ENCODE results near the gene PXK.

The PXK gene

GRCh38 chr3:58384381-58385090, 51.8 kb downstream of the PXK start:
- DNase-seq = no peak

- no peak for DNase-seq
These were observed 54.1 kb downstream of the PXK start for GRCh38 chr3:58386626-58387365.

- DNase-seq = no peak
These were observed 55.2 kb downstream of the PXK start for GRCh38 chr3:58387650-58388546.

DNA sequence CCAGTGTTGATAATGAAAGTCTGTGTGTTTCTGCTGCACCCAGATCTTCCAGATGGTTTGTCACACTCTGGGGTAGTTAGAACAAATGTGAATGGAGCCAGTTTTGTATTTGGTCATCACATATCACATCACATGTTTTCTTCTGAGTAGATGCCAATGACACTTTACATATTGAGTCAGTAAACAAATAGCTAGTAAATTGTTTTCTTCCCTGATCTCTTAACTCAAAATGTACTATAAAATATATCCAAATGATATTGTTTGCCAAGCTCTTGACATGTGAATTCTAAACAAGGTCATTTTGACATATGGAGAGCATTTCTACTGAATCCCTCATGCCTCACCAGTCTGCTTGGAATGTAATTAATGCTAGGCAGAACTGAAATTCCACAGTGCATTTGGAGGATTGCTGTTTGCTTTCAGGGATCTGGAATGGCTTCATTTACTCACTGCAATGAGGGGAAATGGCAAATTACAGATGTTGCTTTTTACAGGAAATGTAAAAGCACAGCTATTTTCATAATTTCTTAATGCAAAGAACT, 55.9 kb downstream of the PXK start:
- DNase-seq = no peak

DNA sequence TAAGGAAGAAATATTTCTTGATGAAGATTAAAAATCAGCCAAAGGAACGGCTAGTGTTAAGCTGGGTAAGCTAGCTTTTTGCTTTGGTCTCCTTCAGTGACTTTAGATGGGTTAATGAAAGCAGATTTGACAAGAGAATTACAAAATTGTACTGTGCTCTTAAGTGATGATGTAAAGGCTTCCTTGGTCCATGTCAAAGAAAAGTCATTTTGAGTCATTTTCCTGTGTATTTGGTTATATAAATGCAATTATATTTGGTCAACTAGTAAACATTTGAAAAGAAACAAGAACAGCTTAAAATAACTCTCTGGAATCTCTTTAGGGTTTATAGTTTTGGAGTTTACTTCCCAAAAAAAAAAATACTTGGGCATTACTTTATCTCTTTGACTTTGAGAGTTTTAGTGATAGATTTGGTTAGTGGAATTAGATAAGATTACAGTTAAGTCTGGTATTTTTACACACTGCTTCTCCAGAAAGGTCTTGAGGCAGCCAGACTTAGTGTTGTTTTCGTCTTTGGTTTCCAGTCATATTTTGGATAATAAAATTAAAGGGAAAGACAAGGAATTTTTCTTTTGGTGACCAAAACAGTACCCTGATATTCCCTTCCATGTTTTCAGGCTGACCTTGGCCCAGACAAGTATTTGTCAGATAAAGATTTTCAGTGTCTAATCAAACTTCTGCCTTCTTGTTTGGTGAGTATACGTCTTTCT, 58.6 kb downstream of the PXK start:
- DNase-seq = no peak

DNA sequence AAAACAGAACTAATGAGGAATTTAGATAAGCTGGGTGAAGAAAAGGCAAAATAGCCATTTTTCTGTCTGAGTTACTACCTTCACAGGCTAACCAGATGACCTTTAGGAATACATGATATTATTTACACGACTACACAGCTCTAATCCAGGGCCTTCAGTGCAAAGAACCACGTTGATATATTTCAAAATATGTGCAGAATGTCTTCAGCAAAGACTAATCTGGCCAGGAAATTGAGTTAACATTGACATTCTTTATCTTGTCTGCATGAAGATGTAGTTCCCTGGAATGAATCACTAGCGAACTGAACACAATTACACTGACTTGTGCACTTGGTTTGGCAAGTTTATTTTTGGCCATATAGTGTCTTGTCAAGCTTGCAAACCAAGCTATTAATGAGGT, 59.5 kb downstream of the PXK start:
- DNase-seq = no peak

- DNase-seq = no peak
These were observed 61.6 kb downstream of the PXK start for GRCh38 chr3:58394339-58394738.

GRCh38 chr3:58398669-58399333, 66.1 kb downstream of the PXK start:
- no peak for DNase-seq

DNA sequence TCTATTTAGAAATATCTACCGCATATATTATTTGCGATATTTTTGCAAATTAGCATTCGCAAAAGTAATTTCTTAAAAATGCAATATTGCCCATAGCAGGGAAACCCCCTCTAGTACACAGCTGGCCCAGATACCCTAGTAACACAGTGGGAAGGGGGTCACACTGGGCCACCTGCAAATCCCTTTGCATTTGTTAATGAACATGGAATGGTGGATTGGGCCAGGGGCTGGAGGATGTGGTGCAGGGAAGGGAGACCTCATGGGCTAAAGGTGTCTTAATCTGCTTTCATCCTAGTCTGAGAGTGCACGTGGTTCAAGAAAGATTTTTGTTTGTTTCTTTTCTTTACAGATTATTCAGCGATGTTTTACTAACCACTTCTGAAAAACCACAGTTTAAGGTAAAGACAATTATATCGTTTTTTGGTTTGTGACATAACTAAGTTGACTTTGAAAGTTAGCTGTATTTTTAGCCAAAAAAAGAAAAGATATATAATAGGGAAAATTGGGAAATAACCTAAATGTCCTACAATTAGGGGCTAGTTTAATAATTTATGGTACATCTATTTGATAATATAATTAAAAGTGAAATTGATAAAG, 70.9 kb downstream of the PXK start:
- no peak for DNase-seq

GRCh38 chr3:58404396-58404795, 71.7 kb downstream of the PXK start:
- DNase-seq = no peak

DNA sequence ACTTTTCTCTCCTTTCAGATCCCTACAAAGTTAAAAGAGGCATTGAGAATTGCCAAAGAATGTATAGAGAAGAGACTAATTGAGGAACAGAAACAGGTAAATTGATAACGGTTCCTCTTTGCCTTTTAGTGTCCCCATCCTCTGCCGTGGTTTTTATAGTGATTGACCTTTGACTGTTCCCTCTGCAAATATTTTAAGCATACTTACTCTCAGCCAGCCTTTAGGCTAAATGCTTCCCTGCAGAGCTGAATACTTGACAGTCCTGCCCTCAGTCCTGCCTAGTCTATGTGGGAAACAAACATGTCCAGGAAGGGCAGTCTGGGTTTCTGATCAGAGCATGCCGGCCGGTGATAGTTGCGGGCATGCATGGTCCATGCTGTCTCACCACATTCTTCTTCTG, 76.2 kb downstream of the PXK start:
- DNase-seq = no peak

- DNase-seq = no peak
These were observed 77.0 kb downstream of the PXK start for GRCh38 chr3:58409663-58410062.

- no peak for DNase-seq
These were observed 78.3 kb downstream of the PXK start for GRCh38 chr3:58411036-58411435.

GRCh38 chr3:58411851-58412830, 79.4 kb downstream of the PXK start:
- DNase-seq = no peak

GRCh38 chr3:58414538-58415197, 82.0 kb downstream of the PXK start:
- no peak for DNase-seq

DNA sequence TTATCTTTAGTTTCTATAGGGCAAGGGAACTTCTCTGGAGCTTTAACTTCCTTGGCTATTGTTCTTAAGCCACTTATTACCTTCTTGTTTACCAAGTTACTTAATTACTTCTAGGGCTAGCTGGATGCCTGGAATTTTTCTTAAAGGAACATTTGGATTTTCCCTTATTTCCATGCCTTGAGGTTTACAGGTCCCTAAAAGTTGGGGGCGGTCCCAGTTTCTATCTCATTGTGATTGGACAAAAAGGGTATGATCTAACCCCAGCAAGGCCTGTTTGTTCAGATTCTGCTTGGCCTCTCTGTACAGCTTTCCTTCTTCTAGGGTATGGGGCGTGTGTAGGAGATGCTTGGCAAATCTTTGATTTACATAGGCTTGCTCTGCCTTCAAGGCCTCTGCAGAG, 83.5 kb downstream of the PXK start:
- DNase-seq = no peak

GRCh38 chr3:58417075-58417474, 84.4 kb downstream of the PXK start:
- no peak for DNase-seq

GRCh38 chr3:58418227-58418626, 85.5 kb downstream of the PXK start:
- DNase-seq = no peak

GRCh38 chr3:58419780-58420507, 87.3 kb downstream of the PXK start:
- no peak for DNase-seq
